Smooth muscle cell of the coronary artery (primary cell): ENCODE results near the gene ARHGEF9. TPM values are rescaled to one million over a fixed set of nuclear protein-coding genes. Genes with fewer than 3 reads are reported as not detected.

Source experiments
- total RNA-seq: library from RNA; depleted of rRNA; stranded (reverse); fragments of >200 nt; gene quantifications from 2 replicates; pipeline ENCODE4 v1.2.3, GENCODE V29; 2014; ENCODE audit warnings: low replicate concordance

The ARHGEF9 gene
- total RNA-seq, result 13.3 and 13.6 TPM in 2 replicates

DNA sequence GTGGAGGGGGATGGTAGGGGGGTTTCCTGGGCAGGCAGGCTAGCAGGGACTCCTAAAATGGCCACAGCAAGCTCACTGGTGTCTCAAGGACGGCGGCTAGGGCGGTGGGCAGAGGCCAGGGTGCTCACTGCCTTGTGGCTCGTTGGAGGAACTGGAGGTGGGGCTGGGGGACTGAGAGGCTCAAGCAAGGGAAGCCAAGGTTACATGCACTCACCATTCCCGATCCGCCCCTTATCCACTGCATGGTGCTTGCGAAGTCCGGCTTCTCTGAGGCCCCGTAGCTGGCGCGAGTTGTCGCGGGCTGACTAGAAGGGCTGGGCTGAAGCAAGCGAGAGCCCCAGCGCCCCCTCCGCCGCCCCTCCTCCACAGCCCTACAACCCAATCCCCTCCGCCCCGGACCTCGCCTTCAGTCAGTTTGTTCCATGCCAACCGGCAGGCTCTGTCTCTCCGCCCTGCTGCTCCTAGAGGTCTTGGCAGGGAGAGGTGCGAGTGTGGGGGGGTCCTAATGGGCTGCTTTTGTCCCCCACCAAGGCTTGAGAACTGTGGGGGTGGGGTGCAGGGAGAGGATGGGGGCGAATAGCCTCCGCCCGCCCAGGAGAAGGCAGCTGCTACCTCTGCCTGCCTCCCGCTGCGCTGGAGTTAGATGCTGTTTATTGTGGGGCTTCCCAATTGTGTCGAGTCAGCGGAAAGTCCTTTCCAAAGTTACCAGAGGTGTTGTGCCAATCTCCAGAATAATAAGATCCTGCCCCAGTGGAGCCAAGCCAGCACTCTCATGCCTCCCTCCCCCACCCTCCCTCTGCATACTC lies at the start of gene ARHGEF9:
ARHGEF9 (minus strand) TSS at position 313 of the 806 bp plus-strand sequence; CDS start at position 244, 69 bp downstream.

